ENCODE results near the gene MTFMT. TPM values are rescaled to one million over a fixed set of nuclear protein-coding genes. Genes with fewer than 3 reads are reported as not detected.
A peak's percentile ranks its signal among the peaks of the same experiment; 100 is the strongest.

Gene MTFMT
- total and polyA plus RNA-seq, 2 of the 4 experiments (the other 2 are of a cell fraction): 8.9 to 21.3 TPM

DNA sequence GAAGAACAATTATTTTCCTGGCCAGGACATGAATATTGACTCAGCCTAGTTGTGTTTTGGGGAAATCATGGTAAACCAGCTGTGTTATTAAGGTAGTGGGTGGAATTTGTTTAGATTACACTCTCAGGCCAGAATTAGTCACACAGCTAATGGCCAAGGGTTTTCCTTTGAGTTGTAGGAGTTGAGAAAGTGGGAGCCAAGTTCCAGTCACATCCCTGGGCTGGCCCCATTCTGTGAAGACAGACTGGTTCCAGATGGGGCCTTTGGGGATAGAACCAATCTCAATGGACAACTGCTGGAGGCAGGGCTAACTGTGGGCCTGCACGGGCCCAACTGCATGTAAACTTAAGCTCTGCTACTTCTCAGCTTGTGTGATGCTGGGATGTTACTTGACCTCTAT, 39.7 kb upstream of the MTFMT start (continued):
- no peak for TF ChIP-seq POLR2A (IDR thresholded peaks at IDR 0.05; ENCODE audit: low read depth, low read length)
- no peak for TF ChIP-seq ELK1 (IDR thresholded peaks at IDR 0.05; ENCODE audit: borderline replicate concordance, low read depth, low read length)

DNA sequence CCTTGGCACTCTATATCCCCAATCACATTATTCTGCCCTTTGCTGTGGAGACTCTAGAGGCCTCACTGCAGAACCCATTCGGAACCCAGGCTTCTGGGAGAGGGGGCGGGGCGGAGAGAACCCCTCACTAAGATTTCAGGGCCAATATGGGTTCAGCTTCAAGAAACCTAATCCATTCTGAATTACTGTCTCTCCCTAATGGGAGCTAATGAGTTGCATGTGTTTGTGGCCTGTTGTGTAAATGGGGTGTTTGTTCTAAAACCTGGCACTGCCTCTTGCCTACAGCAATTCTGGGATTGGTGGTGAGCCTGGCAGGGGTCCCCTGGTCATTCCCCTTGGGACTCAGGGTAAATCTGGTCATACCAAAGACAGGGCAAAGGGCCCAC, 39.0 kb upstream of the MTFMT start:
- Histone ChIP-seq H4K91ac (ENCODE audit: insufficient read depth, low read depth, low read length) (peak overlapping the region; percentile 68), H3K27me3 (ENCODE audit: control insufficient read depth, insufficient read depth, low read length) (peaks cover 16% of the 10 kb centered on the region), H2AFZ (replicated peaks; ENCODE audit: low read length, poor library complexity) (peak overlapping the region; percentile 58), H2BK5ac (ENCODE audit: low read depth, low read length, poor library complexity, severe bottlenecking) (peak overlapping the region; percentile 58), H4K5ac (ENCODE audit: low read depth, low read length) (peak overlapping the region; percentile 62), H2BK20ac (ENCODE audit: low read depth, low read length) (peak overlapping the region; percentile 81), H3K4me3 (ENCODE audit: insufficient read depth, low read depth, low read length) (no peak overlapping the region), H3K27ac (ENCODE audit: insufficient read depth, low read length) (peak overlapping the region; percentile 77; the same call in 1 of the 2 replicates), H3K14ac (replicated peaks; ENCODE audit: low read depth, low read length) (peak overlapping the region; percentile 61), H3K9me3 (ENCODE audit: control insufficient read depth, insufficient read depth, low read length) (no peaks in the 10 kb centered on the region), H3K9ac (ENCODE audit: low read depth, low read length) (no peak overlapping the region), H4K20me1 (ENCODE audit: insufficient read depth, low read length) (peaks cover 9% of the 10 kb centered on the region), H2BK120ac (ENCODE audit: low read depth, low read length) (peak overlapping the region; percentile 92), H2BK15ac (ENCODE audit: low read depth, low read length) (peak overlapping the region; percentile 5; the same call in 1 of the 3 replicates), H3K23ac (ENCODE audit: low read depth, low read length) (peak overlapping the region; percentile 68; the same call in 1 of the 2 replicates), H3K4me1 (ENCODE audit: control insufficient read depth, insufficient read depth, low read length) (peaks cover 42% of the 10 kb centered on the region), H2AK9ac (replicated peaks; ENCODE audit: low read depth, low read length, poor library complexity) (peak overlapping the region; percentile 60), H3K9me1 (ENCODE audit: insufficient read depth, low read length) (peaks cover 37% of the 10 kb centered on the region), H3K4me2 (ENCODE audit: low read depth, low read length) (peak overlapping the region; percentile 42; the same call in 1 of the 2 replicates), H3K4ac (ENCODE audit: low read depth, low read length) (peak overlapping the region; percentile 74), H3K18ac (ENCODE audit: low read depth, low read length) (peak overlapping the region; percentile 78), H4K8ac (ENCODE audit: low read depth in 2 of 2, low read length in 2 of 2) (peak overlapping the region in 1 of 2 experiments; percentile 20; a peak in 2 of 4 replicates), H2AK5ac (ENCODE audit: low read depth, low read length) (peak overlapping the region; percentile 78), H3K36me3 (ENCODE audit: control insufficient read depth, insufficient read depth, low read length) (no peaks in the 10 kb centered on the region), H3K79me1 (ENCODE audit: low read depth in 1 of 2, low read length in 2 of 2) (no peaks in the 10 kb centered on the region), H3K56ac (ENCODE audit: extremely low read depth, insufficient read depth, low read length) (no peak overlapping the region)
- dilution Hi-C loops (cut with HindIII; ENCODE audit: low sequenced_read_pairs, unreplicated experiment) (no loop called here), in situ Hi-C loops (cut with MboI; ENCODE audit: low sequenced_read_pairs) (no loop called here), intact Hi-C loops (cut with micrococcal nuclease) (no loop called here)
- ATAC-seq (ENCODE audit: low read depth): no peak
- WGBS, 2 experiments (ENCODE audit: extremely low coverage in 2 of 2, insufficient read length in 1 of 2): no CpG with 5 or more reads among the region's 3 CpGs
- no peak for DNase-seq
- CTCF ChIA-PET: interaction anchor here (1.6 to 2.2 kb wide), 2 partner anchors 14 to 33 kb away, joined by 6 to 8 read pairs; no protein-coding TSS in a partner anchor
- no TSS peak for BruUV-seq (replicated peaks)
- TF ChIP-seq MXI1 (IDR thresholded peaks at IDR 0.05; ENCODE audit: borderline replicate concordance, low read depth, low read length) (no peak), RCOR1 (IDR thresholded peaks at IDR 0.05; ENCODE audit: insufficient replicate concordance, low read length) (no peak), CTCF (conservative IDR thresholded peaks at IDR 0.05; ENCODE audit: low read depth, low read length) (no peak), BHLHE40 (IDR thresholded peaks at IDR 0.05; ENCODE audit: low read depth, low read length) (no peak), ELK1 (IDR thresholded peaks at IDR 0.05; ENCODE audit: borderline replicate concordance, low read depth, low read length) (no peak)
- POLR2A ChIA-PET (ENCODE audit: unreplicated experiment): no interaction called here

All from IMR-90 (cell line).